ENCODE measurements around the gene PISD.

DNA sequence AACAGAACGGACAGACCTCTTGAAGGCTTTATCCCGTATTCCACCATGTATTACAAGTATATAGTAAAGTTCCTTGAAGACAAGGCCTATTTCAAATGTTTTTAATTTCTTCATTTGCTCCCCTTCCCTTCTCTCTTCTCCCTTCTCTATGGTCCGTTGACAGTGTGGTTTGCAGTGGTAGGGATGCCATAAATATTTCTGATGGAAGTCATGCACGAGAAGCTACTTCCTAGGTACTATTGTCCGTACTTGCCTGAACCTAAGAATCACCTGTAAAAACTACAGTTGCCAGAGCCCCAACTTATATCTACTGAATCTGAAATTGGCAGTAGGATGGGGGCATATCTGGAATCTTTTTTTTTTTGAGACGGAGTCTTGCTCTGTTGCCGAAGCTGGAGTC is 2.8 kb downstream of the PISD start:
- TF ChIP-seq, protein P1, sequence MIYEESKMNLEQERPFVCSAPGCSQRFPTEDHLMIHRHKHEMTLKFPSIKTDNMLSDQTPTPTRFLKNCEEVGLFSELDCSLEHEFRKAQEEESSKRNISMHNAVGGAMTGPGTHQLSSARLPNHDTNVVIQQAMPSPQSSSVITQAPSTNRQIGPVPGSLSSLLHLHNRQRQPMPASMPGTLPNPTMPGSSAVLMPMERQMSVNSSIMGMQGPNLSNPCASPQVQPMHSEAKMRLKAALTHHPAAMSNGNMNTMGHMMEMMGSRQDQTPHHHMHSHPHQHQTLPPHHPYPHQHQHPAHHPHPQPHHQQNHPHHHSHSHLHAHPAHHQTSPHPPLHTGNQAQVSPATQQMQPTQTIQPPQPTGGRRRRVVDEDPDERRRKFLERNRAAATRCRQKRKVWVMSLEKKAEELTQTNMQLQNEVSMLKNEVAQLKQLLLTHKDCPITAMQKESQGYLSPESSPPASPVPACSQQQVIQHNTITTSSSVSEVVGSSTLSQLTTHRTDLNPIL (CRISPR knock-in tag; IDR thresholded peaks at IDR 0.05): no peak
- TF ChIP-seq GABPA (tag; conservative IDR thresholded peaks at IDR 0.05; ENCODE audit: low read depth): no peak
- TF ChIP-seq KDM1A (IDR thresholded peaks at IDR 0.05): no peak
- TF ChIP-seq KLF10 (CRISPR knock-in tag; IDR thresholded peaks at IDR 0.05): no peak
- TF ChIP-seq ZNF23 (CRISPR knock-in tag; IDR thresholded peaks at IDR 0.05): no peak
- no peak for TF ChIP-seq SIRT6 (IDR thresholded peaks at IDR 0.05; ENCODE audit: low read depth, low read length)
